Cardiac muscle cell (in vitro differentiated cells and primary cell): Measurements from ENCODE around the gene SDC3. TPM values are rescaled to one million over a fixed set of nuclear protein-coding genes. Genes with fewer than 3 reads are reported as not detected.

Experiments
- DNase-seq, 2 donors: peaks; one replicate each; pipeline versions ENCODE4 v3.0.0 to v3.0.0-alpha.2; 2010 to 2017; ENCODE audit warnings: low read depth in 1 of 2, low spot score in 1 of 2
- H3K27ac ChIP-seq: fragments of 200-600 bp; sonication (generic); 2 replicates; pipeline ENCODE4 v1.5.1; 2016
- H3K27me3 ChIP-seq: fragments of 200-600 bp; sonication (generic); 2 replicates; pipeline ENCODE4 v1.6.0; 2016; ENCODE audit warnings: control low read depth
- H3K36me3 ChIP-seq: fragments of 200-600 bp; sonication (generic); 2 replicates; pipeline ENCODE4 v1.5.1; 2016; ENCODE audit warnings: control low read depth
- H3K4me1 ChIP-seq: fragments of 200-600 bp; sonication (generic); 2 replicates; pipeline ENCODE4 v1.8.1; 2017; ENCODE audit warnings: low read depth, mild to moderate bottlenecking, mixed run types
- H3K4me3 ChIP-seq: fragments of 200-600 bp; sonication (generic); 2 replicates; pipeline ENCODE4 v1.5.1; 2016; ENCODE audit warnings: mild to moderate bottlenecking
- H3K9me3 ChIP-seq: fragments of 200-600 bp; sonication (generic); 2 replicates; pipeline ENCODE4 v1.5.1; 2017; ENCODE audit warnings: low read depth, mild to moderate bottlenecking, control low read depth
- polyA plus RNA-seq: library from polyadenylated mRNA; unstranded; fragments of >200 nt; fragmentation: Nextera tagmentation; extraction: Ambion mirVana; gene quantifications from 2 replicates; pipeline ENCODE4 v1.2.1, GENCODE V29; 2016
- total RNA-seq: library from RNA; depleted of rRNA; stranded (reverse); fragments of >200 nt; gene quantifications from 2 replicates; pipeline ENCODE4 v1.2.3, GENCODE V29; 2016
- TF ChIP-seq, protein P1 (sequence below): IDR thresholded peaks from 2 replicates; pipeline ENCODE4 v1.5.1; 2012; ENCODE audit warnings: low read depth, mild to moderate bottlenecking, low read length

The SDC3 gene
- total and polyA plus RNA-seq, 2 experiments from 2014 or later = 85.2 to 89.2 TPM

DNA sequence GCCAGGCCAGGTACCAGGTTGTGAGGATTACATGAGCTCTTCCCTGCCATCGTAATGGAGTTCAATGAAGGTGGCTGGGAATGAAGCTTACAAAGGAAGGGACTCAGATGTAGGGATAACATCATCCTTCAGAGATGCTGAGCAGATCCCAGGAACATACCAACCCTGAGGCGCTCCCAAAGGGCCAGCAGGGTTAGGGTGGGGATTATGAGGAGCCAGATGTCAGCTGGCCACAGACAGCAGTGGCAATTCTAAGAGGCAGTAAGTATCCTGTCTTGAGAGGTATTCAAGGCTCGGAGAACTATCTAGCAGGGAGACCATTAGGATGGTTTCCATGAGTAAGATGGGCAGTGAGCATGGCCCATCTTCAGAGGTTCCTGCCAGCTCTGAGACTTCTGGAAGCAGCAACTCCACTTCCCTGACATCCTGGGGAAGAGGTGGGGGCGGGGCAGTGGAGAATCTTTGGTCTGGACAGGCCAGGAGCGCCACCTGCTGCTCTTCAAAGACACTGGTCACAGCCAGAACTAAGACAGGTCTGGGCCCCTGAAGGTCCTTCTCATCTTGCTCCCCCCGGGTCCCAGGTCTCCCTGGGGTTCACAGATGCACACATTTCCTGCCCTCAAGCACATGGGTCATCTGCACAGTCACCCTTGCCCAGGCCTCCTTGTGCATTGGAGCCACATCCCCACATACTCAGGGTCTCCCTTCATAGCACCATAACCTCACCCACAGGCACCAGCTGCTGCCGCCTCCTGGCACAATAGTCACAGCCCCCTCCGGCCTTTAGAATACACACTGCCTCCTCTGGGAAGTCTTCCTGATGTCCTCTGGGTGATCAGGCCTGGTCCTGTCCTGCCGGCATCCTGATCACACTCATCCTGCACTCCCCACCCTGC lies 2.7 kb upstream of the SDC3 start:
- peak; percentile 91 to 92 for DNase-seq
- Histone ChIP-seq H3K9me3 (no peaks in the 10 kb centered on the region), H3K27ac (no peak overlapping the region), H3K27me3 (no peaks in the 10 kb centered on the region), H3K36me3 (no peaks in the 10 kb centered on the region), H3K4me1 (peaks cover 11% of the 10 kb centered on the region), H3K4me3 (no peak overlapping the region)
- TF ChIP-seq, protein P1, sequence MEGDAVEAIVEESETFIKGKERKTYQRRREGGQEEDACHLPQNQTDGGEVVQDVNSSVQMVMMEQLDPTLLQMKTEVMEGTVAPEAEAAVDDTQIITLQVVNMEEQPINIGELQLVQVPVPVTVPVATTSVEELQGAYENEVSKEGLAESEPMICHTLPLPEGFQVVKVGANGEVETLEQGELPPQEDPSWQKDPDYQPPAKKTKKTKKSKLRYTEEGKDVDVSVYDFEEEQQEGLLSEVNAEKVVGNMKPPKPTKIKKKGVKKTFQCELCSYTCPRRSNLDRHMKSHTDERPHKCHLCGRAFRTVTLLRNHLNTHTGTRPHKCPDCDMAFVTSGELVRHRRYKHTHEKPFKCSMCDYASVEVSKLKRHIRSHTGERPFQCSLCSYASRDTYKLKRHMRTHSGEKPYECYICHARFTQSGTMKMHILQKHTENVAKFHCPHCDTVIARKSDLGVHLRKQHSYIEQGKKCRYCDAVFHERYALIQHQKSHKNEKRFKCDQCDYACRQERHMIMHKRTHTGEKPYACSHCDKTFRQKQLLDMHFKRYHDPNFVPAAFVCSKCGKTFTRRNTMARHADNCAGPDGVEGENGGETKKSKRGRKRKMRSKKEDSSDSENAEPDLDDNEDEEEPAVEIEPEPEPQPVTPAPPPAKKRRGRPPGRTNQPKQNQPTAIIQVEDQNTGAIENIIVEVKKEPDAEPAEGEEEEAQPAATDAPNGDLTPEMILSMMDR = peak; percentile 90

DNA sequence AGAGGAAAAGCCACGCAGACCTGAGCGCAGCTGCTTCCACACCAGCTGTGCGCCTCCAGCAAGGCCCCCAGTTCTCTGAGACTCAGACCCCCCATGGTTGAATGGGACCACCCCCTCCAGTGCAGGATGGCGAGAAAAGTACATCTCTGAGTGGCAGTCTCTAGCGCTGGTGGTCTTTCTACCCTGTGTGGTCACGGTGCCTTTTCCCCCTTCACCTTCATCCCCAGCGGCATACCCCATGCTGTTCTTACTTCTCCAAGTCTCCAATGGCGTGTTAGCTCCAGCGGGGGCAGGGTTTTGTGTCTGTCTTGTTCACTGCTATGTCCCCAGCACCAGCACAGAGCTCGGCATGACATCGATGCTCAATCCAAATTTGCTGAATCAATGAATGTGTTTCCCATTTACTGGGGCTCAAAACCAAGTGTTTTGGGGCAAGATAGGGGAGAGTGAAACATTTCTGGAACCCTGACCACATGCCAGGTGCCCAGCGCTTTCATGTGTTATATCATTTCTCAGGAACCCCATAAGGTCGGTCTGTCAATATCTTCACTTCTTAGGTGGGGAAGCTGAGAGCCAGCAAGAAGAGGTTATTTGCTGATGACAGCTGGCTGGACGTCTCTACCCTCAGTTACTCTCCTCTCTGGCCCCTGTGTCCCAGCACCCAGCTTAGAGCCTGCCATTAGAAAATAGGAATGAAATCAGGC lies 959 bp upstream of the SDC3 start:
- Histone ChIP-seq H3K27ac (no peak overlapping the region), H3K4me1 (peaks cover 11% of the 10 kb centered on the region), H3K9me3 (no peaks in the 10 kb centered on the region), H3K27me3 (no peaks in the 10 kb centered on the region), H3K36me3 (no peaks in the 10 kb centered on the region), H3K4me3 (peak overlapping the region; percentile 48)
- TF ChIP-seq, protein P1 = no peak
- peak in 1 of 2 donors; percentile 46 for DNase-seq

GRCh38 chr1:30908316-30908695 lies 252 bp downstream of the SDC3 start:
- DNase-seq = no peak
- Histone ChIP-seq H3K27me3 (no peaks in the 10 kb centered on the region), H3K9me3 (no peaks in the 10 kb centered on the region), H3K4me3 (peak overlapping the region; percentile 67), H3K27ac (no peak overlapping the region), H3K36me3 (no peaks in the 10 kb centered on the region), H3K4me1 (peaks cover 11% of the 10 kb centered on the region)
- TF ChIP-seq, protein P1 = no peak

- TF ChIP-seq, protein P1 = no peak
- peaks cover 11% of the 10 kb centered on the region for H3K4me1 ChIP-seq
- no peak overlapping the region for H3K27ac ChIP-seq
- DNase-seq = no peak
- no peaks in the 10 kb centered on the region for H3K9me3 ChIP-seq
- H3K36me3 ChIP-seq = no peaks in the 10 kb centered on the region
- peak overlapping the region; percentile 67 for H3K4me3 ChIP-seq
- no peaks in the 10 kb centered on the region for H3K27me3 ChIP-seq
Measured at GRCh38 chr1:30907481-30908315, 860 bp downstream of the SDC3 start.
